IMR-90 (cell line): ENCODE measurements around the gene HDX. TPM values are rescaled to one million over a fixed set of nuclear protein-coding genes. Genes with fewer than 3 reads are reported as not detected.

ENCODE experiments used
- ATAC-seq: fragments of 200-7000 bp; cut with Tn5 transposase; 2 replicates; pipeline ENCODE4 v1.9.1; 2020; ENCODE audit warnings: low read depth, mild to moderate bottlenecking, moderate library complexity
- Bru-seq: library from RNA; stranded (reverse); fragments of 400-500 nt; gene quantifications from one replicate; lab custom pipeline; 2021; lab: Mats Ljungman, UMichigan
- BruChase-seq, 2 experiments: library from RNA; stranded (reverse); fragments of 400-500 nt; gene quantifications; one replicate each; lab custom pipeline; 2021; lab: Mats Ljungman, UMichigan
- BruUV-seq: library from RNA; stranded (reverse); fragments of 400-500 nt; replicated peaks from 2 replicates; lab custom pipeline; 2021; lab: Mats Ljungman, UMichigan
- CTCF ChIA-PET: fragments of 300-600 bp; formaldehyde crosslinking; extraction: SDS; loops from one replicate; lab custom pipeline; 2021; ENCODE audit warnings: antibody characterized with exemption; lab: Yijun Ruan, JAX
- POLR2A ChIA-PET: fragments of 300-600 bp; sonication (Branson Sonifier 250); formaldehyde crosslinking; loops from one replicate; lab custom pipeline; 2022; ENCODE audit warnings: antibody characterized with exemption; ENCODE audit not compliant: unreplicated experiment; lab: Charles Lee
- DNase-seq: peaks from one replicate; pipeline ENCODE4 v3.0.0; 2013
- H2AFZ ChIP-seq: replicated peaks from 2 replicates; pipeline ENCODE3; 2013; ENCODE audit warnings: low read length, mild to moderate bottlenecking; ENCODE audit not compliant: poor library complexity
- H2AK5ac ChIP-seq: 2 replicates; pipeline ENCODE4 v1.6.1; 2013; ENCODE audit warnings: low read depth, low read length, inconsistent platforms
- H2AK9ac ChIP-seq: replicated peaks from 2 replicates; pipeline ENCODE3; 2013; ENCODE audit warnings: mild to moderate bottlenecking, low read depth, low read length, moderate library complexity; ENCODE audit not compliant: poor library complexity
- H2BK120ac ChIP-seq: 2 replicates; pipeline ENCODE4 v1.6.1; 2013; ENCODE audit warnings: low read depth, low read length, inconsistent platforms
- H2BK15ac ChIP-seq: 3 replicates; pipeline ENCODE4 v1.6.1; 2013; ENCODE audit warnings: low read depth, low read length, inconsistent platforms
- H2BK20ac ChIP-seq: 2 replicates; pipeline ENCODE4 v1.6.1; 2013; ENCODE audit warnings: low read depth, mild to moderate bottlenecking, inconsistent platforms, low read length, moderate library complexity
- H2BK5ac ChIP-seq: 2 replicates; pipeline ENCODE4 v1.6.1; 2013; ENCODE audit warnings: mild to moderate bottlenecking, low read depth, low read length, inconsistent platforms; ENCODE audit not compliant: poor library complexity, severe bottlenecking
- H3K14ac ChIP-seq: replicated peaks from 2 replicates; pipeline ENCODE4 v1.6.1; 2013; ENCODE audit warnings: low read depth, low read length, inconsistent platforms
- H3K18ac ChIP-seq: 2 replicates; pipeline ENCODE4 v1.6.1; 2013; ENCODE audit warnings: low read depth, low read length, control low read depth
- H3K23ac ChIP-seq: 2 replicates; pipeline ENCODE4 v1.6.1; 2013; ENCODE audit warnings: low read depth, low read length, inconsistent platforms
- H3K27ac ChIP-seq: 2 replicates; pipeline ENCODE4 v1.5.1; 2013; ENCODE audit warnings: mild to moderate bottlenecking, control low read depth, low read length; ENCODE audit not compliant: insufficient read depth
- H3K27me3 ChIP-seq: 2 replicates; pipeline ENCODE4 v1.6.1; 2013; ENCODE audit warnings: low read length; ENCODE audit not compliant: control insufficient read depth, insufficient read depth
- H3K36me3 ChIP-seq: 2 replicates; pipeline ENCODE4 v1.6.1; 2013; ENCODE audit warnings: low read length, mixed read lengths; ENCODE audit not compliant: control insufficient read depth, insufficient read depth
- H3K4ac ChIP-seq: 2 replicates; pipeline ENCODE4 v1.6.1; 2013; ENCODE audit warnings: low read depth, low read length, inconsistent platforms
- H3K4me1 ChIP-seq: 2 replicates; pipeline ENCODE4 v1.6.1; 2013; ENCODE audit warnings: low read length, mixed read lengths; ENCODE audit not compliant: control insufficient read depth, insufficient read depth
- H3K4me2 ChIP-seq: 2 replicates; pipeline ENCODE4 v1.6.1; 2013; ENCODE audit warnings: low read depth, mild to moderate bottlenecking, control low read depth, low read length, moderate library complexity
- H3K4me3 ChIP-seq: 2 replicates; pipeline ENCODE4 v1.5.1; 2013; ENCODE audit warnings: low read depth, mild to moderate bottlenecking, control low read depth, low read length, moderate library complexity; ENCODE audit not compliant: insufficient read depth
- H3K56ac ChIP-seq: 2 replicates; pipeline ENCODE4 v1.6.1; 2013; ENCODE audit warnings: low read length, inconsistent platforms; ENCODE audit not compliant: insufficient read depth; ENCODE audit errors: extremely low read depth
- H3K79me1 ChIP-seq, 2 experiments: 2 replicates each; pipeline ENCODE4 v1.6.1; 2013; ENCODE audit warnings: low read length in 2 of 2, inconsistent platforms in 1 of 2, low read depth in 1 of 2
- H3K9ac ChIP-seq: 2 replicates; pipeline ENCODE4 v1.6.1; 2013; ENCODE audit warnings: low read depth, low read length, control low read depth
- H3K9me1 ChIP-seq: 2 replicates; pipeline ENCODE4 v1.6.1; 2013; ENCODE audit warnings: low read length, inconsistent platforms; ENCODE audit not compliant: insufficient read depth
- H3K9me3 ChIP-seq: 2 replicates; pipeline ENCODE4 v1.6.1; 2013; ENCODE audit warnings: low read length; ENCODE audit not compliant: control insufficient read depth, insufficient read depth
- H4K20me1 ChIP-seq: 2 replicates; pipeline ENCODE4 v1.6.1; 2013; ENCODE audit warnings: low read length, inconsistent platforms; ENCODE audit not compliant: insufficient read depth
- H4K5ac ChIP-seq: 2 replicates; pipeline ENCODE4 v1.6.1; 2013; ENCODE audit warnings: mild to moderate bottlenecking, low read depth, low read length, control low read depth
- H4K8ac ChIP-seq, 2 experiments: 2 replicates each; pipeline ENCODE4 v1.6.1; 2013; ENCODE audit warnings: low read depth in 2 of 2, low read length in 2 of 2, control low read depth in 1 of 2, inconsistent platforms in 1 of 2
- H4K91ac ChIP-seq: 2 replicates; pipeline ENCODE4 v1.6.1; 2013; ENCODE audit warnings: low read depth, low read length, inconsistent platforms; ENCODE audit not compliant: insufficient read depth
- CEBPB ChIP-seq: IDR thresholded peaks from 2 replicates; pipeline ENCODE4 v1.6.1; 2012; ENCODE audit warnings: low read depth, low read length, improper control_type of control experiment
- CTCF ChIP-seq: conservative IDR thresholded peaks from 2 replicates; pipeline ENCODE4 v1.5.1; 2012; ENCODE audit warnings: mild to moderate bottlenecking, low read depth, low read length, improper control_type of control experiment
- ELK1 ChIP-seq: fragments of 150-350 bp; IDR thresholded peaks from 2 replicates; pipeline ENCODE4 v1.6.1; 2016; ENCODE audit warnings: low read depth, mild to moderate bottlenecking, low read length, moderate library complexity, borderline replicate concordance
- FOS ChIP-seq: fragments of 150-350 bp; IDR thresholded peaks from 2 replicates; pipeline ENCODE4 v1.6.1; 2016; ENCODE audit warnings: low read depth, low read length
- MAZ ChIP-seq: IDR thresholded peaks from 2 replicates; pipeline ENCODE4 v1.6.1; 2012; ENCODE audit warnings: low read depth, mild to moderate bottlenecking, low read length, improper control_type of control experiment, moderate library complexity, borderline replicate concordance
- POLR2A ChIP-seq: IDR thresholded peaks from 2 replicates; pipeline ENCODE4 v1.6.1; 2012; ENCODE audit warnings: mild to moderate bottlenecking, low read depth, low read length
- RAD21 ChIP-seq: IDR thresholded peaks from 2 replicates; pipeline ENCODE4 v1.6.1; 2012; ENCODE audit warnings: low read length, improper control_type of control experiment
- RCOR1 ChIP-seq: IDR thresholded peaks from 2 replicates; pipeline ENCODE4 v1.6.1; 2012; ENCODE audit warnings: mild to moderate bottlenecking, low read length, improper control_type of control experiment; ENCODE audit not compliant: insufficient replicate concordance
- RFX5 ChIP-seq: IDR thresholded peaks from 2 replicates; pipeline ENCODE4 v1.8.0; 2012; ENCODE audit warnings: low read depth, mild to moderate bottlenecking, low read length, moderate library complexity
- SMC3 ChIP-seq: fragments of 150-350 bp; IDR thresholded peaks from 2 replicates; pipeline ENCODE4 v1.6.1; 2016; ENCODE audit warnings: low read depth, mild to moderate bottlenecking, antibody characterized with exemption, low read length, moderate library complexity
- USF2 ChIP-seq: fragments of 150-350 bp; IDR thresholded peaks from 2 replicates; pipeline ENCODE4 v1.6.1; 2017; ENCODE audit warnings: mild to moderate bottlenecking, antibody characterized with exemption, low read length, low read depth
- WGBS, 2 experiments: methylation state at CpG; one replicate each; pipeline versions ENCODE4 v1.1.5 to v1.1.7; 2013; ENCODE audit warnings: missing lambda C conversion rate in 2 of 2; ENCODE audit not compliant: insufficient read length in 1 of 2; ENCODE audit errors: extremely low coverage in 2 of 2; 5-methylcytosine and 5-hydroxymethylcytosine counted together
- dilution Hi-C: fragments of 300-500 bp; cut with HindIII; formaldehyde crosslinking; loops from one replicate; pipeline ENCODE4 v1.14.3; 2018; ENCODE audit warnings: low sequenced_read_pairs; ENCODE audit not compliant: unreplicated experiment
- in situ Hi-C: fragments of 300-500 bp; cut with MboI; formaldehyde crosslinking; loops from 3 replicates; pipeline ENCODE4 v1.14.3; 2019; ENCODE audit warnings: low sequenced_read_pairs, inconsistent platforms, mixed read lengths
- intact Hi-C: fragments of 100-400 bp; cut with micrococcal nuclease; formaldehyde crosslinking; loops from 2 replicates; pipeline ENCODE4 v1.10.0; 2022
- long read RNA-seq: library from polyadenylated mRNA; unstranded; transcript quantifications from one replicate; pipeline ENCODE4 v2.0.0, GENCODE V29; 2021; ENCODE audit not compliant: unreplicated experiment
- polyA plus RNA-seq, 3 experiments: library from polyadenylated mRNA; depleted of rRNA; stranded (reverse); fragments of >200 nt; gene quantifications; 2 replicates each; pipeline ENCODE4 v1.2.3, GENCODE V29; 2012; ENCODE audit warnings: low replicate concordance in 1 of 3
- total RNA-seq: library from RNA; depleted of rRNA; stranded (reverse); fragments of >200 nt; gene quantifications from 2 replicates; pipeline ENCODE4 v1.2.3, GENCODE V29; 2012; rRNA removed

Gene HDX
- total RNA-seq (11.4 and 11.8 TPM in 2 replicates), polyA plus RNA-seq (2012; rRNA removed) (1.3 and 1.8 TPM in 2 replicates), Bru-seq, nascent RNA (percentile 57 among the genes with signal in this experiment), BruChase-seq, experiment 1, labeled RNA remaining after a 6-hour chase (percentile 43 among the genes with signal in this experiment), BruChase-seq, experiment 2, labeled RNA remaining after a 2-hour chase (percentile 49 among the genes with signal in this experiment)
- polyA plus RNA-seq (2012; cell fraction: cytosol; rRNA removed) = 0.41 and 0.65 TPM in 2 replicates
- 0.25 and 2.4 TPM in 2 replicates for polyA plus RNA-seq (2012; cell fraction: nucleus; rRNA removed; ENCODE audit: low replicate concordance)
- long read RNA-seq, full-length matches to known transcripts = 1 of 3 reads
- long read RNA-seq, partial matches to known transcripts = 0 of 3 reads
- long read RNA-seq, other reads (novel, unspliced or antisense) = 2 of 3 reads

- no peaks in the 10 kb centered on the region for H3K9me3 ChIP-seq
- intact Hi-C loops (loop anchor here (10.0 kb wide), 2 partner anchors 317 to 457 kb away; partner anchors contain the start of gene RPS6KA6), in situ Hi-C loops (no loop called here), dilution Hi-C loops (no loop called here)
- peak; percentile 81 for DNase-seq
- H3K18ac ChIP-seq = peak within 1 kb of the TSS; percentile 48
- H4K91ac ChIP-seq = peak within 1 kb of the TSS; percentile 58
- H3K9ac ChIP-seq = peak within 1 kb of the TSS; percentile 74
- no peak within 1 kb of the TSS for H2BK15ac ChIP-seq
- no peaks in the 10 kb centered on the region for H4K20me1 ChIP-seq
- peak within 1 kb of the TSS; percentile 82 for H2AFZ ChIP-seq
- peak within 1 kb of the TSS; percentile 79 to 81; a peak in 3 of 4 replicates for H4K8ac ChIP-seq
- H3K36me3 ChIP-seq = no peaks in the 10 kb centered on the region
- CTCF ChIA-PET = no interaction called here
- peak within 1 kb of the TSS; percentile 65 for H3K4ac ChIP-seq
- H2AK9ac ChIP-seq = no peak within 1 kb of the TSS
- peak within 1 kb of the TSS; percentile 43; the same call in 1 of the 2 replicates for H3K23ac ChIP-seq
- H4K5ac ChIP-seq = peak within 1 kb of the TSS; percentile 43
- no peak within 1 kb of the TSS for H2BK20ac ChIP-seq
- peak within 1 kb of the TSS; percentile 84 for H3K14ac ChIP-seq
- WGBS, 2 experiments = 45% methylated on average over 11 of the region's 38 CpGs; no CpG with 5 or more reads in 1 of the 2 experiments
- H3K27me3 ChIP-seq = no peaks in the 10 kb centered on the region
- H2BK5ac ChIP-seq = peak within 1 kb of the TSS; percentile 17
- H3K4me3 ChIP-seq = peak within 1 kb of the TSS; percentile 58
- no TSS peak for BruUV-seq
- peak within 1 kb of the TSS; percentile 52 for H3K4me2 ChIP-seq
- POLR2A ChIA-PET = no interaction called here
- H3K79me1 ChIP-seq = 0 out of 4 replicates have a peak, but pooled peaks cover 0 to 3% of the 10 kb centered on the region in 2 experiments
- H3K27ac ChIP-seq = peak within 1 kb of the TSS; percentile 83
- H2BK120ac ChIP-seq = no peak within 1 kb of the TSS
- H3K4me1 ChIP-seq = no peaks in the 10 kb centered on the region
- ATAC-seq = peak; percentile 99
- H3K56ac ChIP-seq = no peak within 1 kb of the TSS; the same call in 1 of the 2 replicates
- no peak within 1 kb of the TSS for H2AK5ac ChIP-seq
- no peaks in the 10 kb centered on the region for H3K9me1 ChIP-seq
- no peak for TF ChIP-seq USF2
- TF ChIP-seq CEBPB = no peak
- TF ChIP-seq POLR2A = peak; percentile 45; the same call in 1 of the 2 replicates
- TF ChIP-seq RFX5 = no peak
- TF ChIP-seq SMC3 = no peak
- no peak for TF ChIP-seq CTCF
- TF ChIP-seq MAZ = peak; percentile 50; the same call in 1 of the 2 replicates
- no peak for TF ChIP-seq ELK1
- TF ChIP-seq RAD21 = no peak
- no peak for TF ChIP-seq FOS
- TF ChIP-seq RCOR1 = no peak
These were observed at the start of gene HDX for GRCh38 chrX:84501798-84502628. Gene HDX, minus strand, starts transcription at chrX:84502453. Its CDS starts 27,056 bp downstream, at chrX:84475397.
